Measurements from ENCODE around the gene DYSF.

DYSF gene

GRCh38 chr2:71690876-71691475 is 237.6 kb downstream of the DYSF start:
- H3K4me3 ChIP-seq (ENCODE audit: low read depth, low read length): no peak overlapping the region
- no peak for DNase-seq (ENCODE audit: low read depth)

GRCh38 chr2:71691747-71692441 is 238.5 kb downstream of the DYSF start:
- no peak overlapping the region for H3K4me3 ChIP-seq (ENCODE audit: low read depth, low read length)
- DNase-seq (ENCODE audit: low read depth): no peak

GRCh38 chr2:71692621-71693277 is 239.4 kb downstream of the DYSF start:
- no peak overlapping the region for H3K4me3 ChIP-seq (ENCODE audit: low read depth, low read length)

GRCh38 chr2:71693286-71694270 is 240.2 kb downstream of the DYSF start:
- no peak for DNase-seq (ENCODE audit: low read depth)
- no peak overlapping the region for H3K4me3 ChIP-seq (ENCODE audit: low read depth, low read length)

More at GRCh38 chr2:71692621-71693277, 239.4 kb downstream of the DYSF start:
- DNase-seq (ENCODE audit: low read depth): no peak

- H3K4me3 ChIP-seq (ENCODE audit: low read depth, low read length): no peak overlapping the region
- DNase-seq (ENCODE audit: low read depth): no peak
Observed at GRCh38 chr2:71694501-71695234, 241.3 kb downstream of the DYSF start.

GRCh38 chr2:71695235-71696120 is 242.1 kb downstream of the DYSF start:
- no peak for DNase-seq (ENCODE audit: low read depth)
- no peak overlapping the region for H3K4me3 ChIP-seq (ENCODE audit: low read depth, low read length)

- DNase-seq (ENCODE audit: low read depth): no peak
- H3K4me3 ChIP-seq (ENCODE audit: low read depth, low read length): no peak overlapping the region
Observed at GRCh38 chr2:71696381-71696780, 243.0 kb downstream of the DYSF start.

- no peak for DNase-seq (ENCODE audit: low read depth)
- no peak overlapping the region for H3K4me3 ChIP-seq (ENCODE audit: low read depth, low read length)
Observed at GRCh38 chr2:71697106-71698004, 244.0 kb downstream of the DYSF start.

GRCh38 chr2:71699428-71699827 is 246.1 kb downstream of the DYSF start:
- DNase-seq (ENCODE audit: low read depth): no peak
- no peak overlapping the region for H3K4me3 ChIP-seq (ENCODE audit: low read depth, low read length)

- DNase-seq (ENCODE audit: low read depth): no peak
Observed at GRCh38 chr2:71700041-71700657, 246.8 kb downstream of the DYSF start.

GRCh38 chr2:71700658-71701397 is 247.5 kb downstream of the DYSF start:
- no peak for DNase-seq (ENCODE audit: low read depth)
- no peak overlapping the region for H3K4me3 ChIP-seq (ENCODE audit: low read depth, low read length)

More at GRCh38 chr2:71700041-71700657, 246.8 kb downstream of the DYSF start:
- H3K4me3 ChIP-seq (ENCODE audit: low read depth, low read length): no peak overlapping the region

- DNase-seq (ENCODE audit: low read depth): no peak
- no peak overlapping the region for H3K4me3 ChIP-seq (ENCODE audit: low read depth, low read length)
Observed at GRCh38 chr2:71702071-71702970, 249.0 kb downstream of the DYSF start.

- no peak overlapping the region for H3K4me3 ChIP-seq (ENCODE audit: low read depth, low read length)
- DNase-seq (ENCODE audit: low read depth): no peak
Observed at GRCh38 chr2:71702971-71703898, 249.9 kb downstream of the DYSF start.

- DNase-seq (ENCODE audit: low read depth): no peak
- no peak overlapping the region for H3K4me3 ChIP-seq (ENCODE audit: low read depth, low read length)
Observed at GRCh38 chr2:71704131-71704561, 250.8 kb downstream of the DYSF start.

All from skeletal muscle cell (primary cell).